Ramos (cell line): Measurements from ENCODE around the gene ARID5B.

ENCODE experiments used
- in situ Hi-C: fragments of 300-500 bp; cut with MboI; formaldehyde crosslinking; loops from one replicate; pipeline ENCODE4 v1.14.3; 2022; ENCODE audit warnings: low sequenced_read_pairs; ENCODE audit not compliant: unreplicated experiment

Gene ARID5B

DNA sequence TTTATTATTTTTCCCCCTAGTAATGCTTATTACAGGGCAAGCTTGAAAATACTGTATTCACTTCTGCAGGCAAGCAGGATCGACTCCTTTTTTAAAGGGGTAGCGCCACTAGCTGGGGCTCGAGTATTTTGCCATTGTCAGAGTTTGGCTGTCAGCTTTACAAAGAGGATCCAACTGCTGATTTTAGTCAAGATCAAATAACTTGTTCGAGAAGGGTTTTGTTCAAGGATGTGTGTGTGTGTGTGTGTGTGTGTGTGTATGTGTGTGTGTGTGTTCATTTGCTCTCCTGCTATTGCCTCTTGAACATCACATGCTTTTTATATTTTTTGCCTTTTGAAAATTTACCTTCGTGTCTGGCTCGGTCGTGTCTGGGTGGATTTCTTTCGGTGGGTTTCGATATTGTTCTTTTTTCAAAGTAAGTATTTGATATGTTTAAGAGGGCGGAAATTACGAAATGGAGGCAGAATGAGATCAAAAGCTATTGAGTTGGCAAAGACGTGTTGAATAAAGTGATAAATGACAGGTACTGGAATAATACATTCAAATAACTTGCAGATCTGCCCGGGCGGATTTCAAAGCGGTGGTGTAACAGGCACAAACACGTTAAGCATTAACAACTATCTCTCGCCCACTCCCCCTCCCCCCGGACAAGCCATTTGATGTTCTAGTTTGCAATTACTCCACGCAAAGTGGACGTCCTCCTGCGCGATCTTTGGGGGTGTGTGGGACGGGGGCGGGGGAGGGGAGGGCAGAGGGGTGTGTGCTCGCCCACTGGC, 1.1 kb downstream of the ARID5B start:
- in situ Hi-C loops = no loop called here

DNA sequence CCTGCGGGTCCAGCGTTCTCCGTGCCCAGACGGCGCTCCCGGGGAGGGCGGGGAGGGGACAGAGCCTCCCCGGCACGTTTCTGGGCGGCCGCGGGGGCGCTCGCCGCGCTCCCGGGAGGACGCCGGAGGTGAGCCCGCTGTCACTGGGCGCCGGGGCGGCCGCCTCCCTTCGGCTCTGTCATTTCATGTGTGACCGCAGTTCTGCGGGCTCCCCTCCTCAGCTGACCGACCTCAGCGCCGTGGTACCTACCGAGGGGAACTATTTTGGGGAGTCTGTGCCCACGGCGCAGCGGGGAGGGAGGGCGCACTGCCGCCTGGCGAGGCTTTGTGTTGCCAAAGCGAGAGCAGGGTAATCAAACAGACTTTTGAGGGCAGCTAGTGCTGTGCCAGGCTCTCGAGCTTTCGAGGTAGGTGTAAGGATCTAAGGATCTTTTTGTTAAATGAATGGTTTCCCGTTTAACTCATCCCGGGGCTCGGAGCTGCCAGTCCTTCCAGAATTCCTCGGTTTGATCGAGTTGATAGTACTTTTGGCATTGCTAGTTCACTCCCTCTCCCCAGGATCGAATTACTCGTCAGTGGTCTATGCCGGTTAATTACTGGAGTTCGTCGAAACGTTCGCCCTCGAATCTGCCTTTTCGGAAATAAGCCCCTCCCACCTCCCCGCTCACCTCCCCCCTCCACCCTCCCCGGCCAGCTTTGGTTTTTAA, 1.9 kb downstream of the ARID5B start:
- in situ Hi-C loops = no loop called here

DNA sequence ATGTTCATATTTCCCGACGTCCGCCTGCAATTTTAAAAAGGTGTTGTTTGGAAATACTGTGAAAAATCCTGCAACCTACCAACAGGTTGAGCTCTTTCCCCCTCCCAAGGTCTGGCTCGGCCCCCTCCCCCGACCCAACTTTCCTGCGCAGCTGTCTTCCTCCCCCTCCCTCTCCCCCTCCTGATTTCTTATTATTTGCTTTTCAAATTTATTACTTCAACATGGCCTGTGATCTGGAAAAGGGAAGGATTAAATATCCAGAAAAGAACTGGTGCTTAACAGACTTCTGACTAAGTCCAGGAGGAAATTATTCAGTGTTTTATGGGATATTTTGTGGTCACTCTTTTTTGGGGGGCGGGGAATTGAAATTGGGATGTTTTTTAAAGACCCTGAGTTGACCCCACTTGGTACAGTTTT, 2.4 kb downstream of the ARID5B start:
- in situ Hi-C loops = no loop called here

DNA sequence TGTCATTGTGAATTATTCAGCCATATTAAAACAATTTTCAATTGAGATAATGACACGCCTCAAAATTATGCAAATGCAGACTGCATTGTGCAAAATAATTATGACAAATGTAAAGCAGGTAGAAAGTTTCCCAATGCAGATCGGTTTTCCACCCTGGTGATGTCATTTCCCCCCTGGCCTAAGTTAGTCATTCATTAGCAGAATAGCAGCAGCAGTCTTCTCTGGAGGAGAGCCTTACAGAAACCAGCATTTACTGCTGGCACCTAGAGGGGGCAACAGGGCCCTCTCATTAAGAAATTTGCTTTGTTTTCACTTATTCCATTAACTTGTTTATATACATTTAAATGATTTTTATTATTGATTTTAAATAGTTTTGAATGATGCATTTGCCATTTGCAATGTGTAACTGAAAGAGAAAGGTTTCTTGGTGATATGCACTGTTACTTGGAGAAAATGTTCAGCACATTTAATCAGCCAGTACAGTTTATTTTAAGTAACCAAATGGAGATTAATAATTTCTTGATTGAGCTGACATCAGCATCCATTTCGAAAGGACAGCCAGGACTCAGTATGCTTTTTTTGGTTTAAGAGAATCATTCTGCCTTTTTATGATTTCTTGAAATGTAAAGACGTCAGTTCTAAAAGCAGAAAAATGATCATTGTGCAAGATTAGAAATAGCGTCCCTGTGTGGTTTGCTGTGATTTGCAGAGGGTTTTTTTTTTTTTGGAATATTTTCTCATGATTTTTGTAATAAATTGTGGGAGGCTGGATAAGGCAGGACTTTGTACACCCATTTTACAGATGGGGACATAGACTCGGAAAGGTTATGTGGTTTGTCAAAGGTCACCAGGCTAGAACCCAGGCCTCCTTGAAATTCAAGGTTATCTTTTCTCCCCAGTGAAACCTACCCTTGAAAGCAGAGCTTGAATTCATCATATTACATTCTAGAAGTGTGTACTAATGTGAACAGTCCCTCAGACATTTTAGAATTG, 3.5 kb downstream of the ARID5B start:
- in situ Hi-C loops = no loop called here

DNA sequence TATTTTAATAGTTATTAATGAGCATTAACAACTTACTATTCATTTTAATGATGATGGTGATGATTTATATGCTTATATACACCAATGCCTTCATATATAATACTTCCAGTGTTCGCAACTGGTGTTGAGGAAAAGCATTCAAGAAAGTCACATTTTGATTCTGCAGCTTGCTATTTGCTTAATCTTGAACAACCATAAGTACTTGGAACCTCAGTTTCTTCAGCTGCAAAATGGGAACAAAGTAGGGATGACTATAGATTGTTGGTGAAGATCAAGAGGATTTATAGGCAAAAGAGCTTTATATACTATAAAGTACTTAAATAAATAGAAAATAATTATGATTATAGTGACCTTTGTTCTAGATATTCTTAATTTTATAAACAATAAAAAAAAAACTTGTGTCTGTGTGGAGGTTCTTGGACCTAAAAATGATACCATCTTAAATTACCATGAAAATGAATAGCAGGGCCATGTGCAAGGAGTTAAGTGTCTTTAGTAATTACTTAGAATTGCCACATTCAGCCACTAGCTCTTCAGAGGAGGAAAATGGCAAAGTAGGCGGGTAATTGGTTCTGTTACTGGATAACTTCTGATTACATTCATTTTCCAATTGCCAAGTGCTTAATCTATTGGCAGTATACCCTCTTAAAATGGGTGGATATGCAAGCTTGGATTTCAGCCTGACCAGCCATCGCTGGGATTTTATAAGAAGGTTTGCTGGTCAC, 4.5 kb downstream of the ARID5B start:
- in situ Hi-C loops = no loop called here

DNA sequence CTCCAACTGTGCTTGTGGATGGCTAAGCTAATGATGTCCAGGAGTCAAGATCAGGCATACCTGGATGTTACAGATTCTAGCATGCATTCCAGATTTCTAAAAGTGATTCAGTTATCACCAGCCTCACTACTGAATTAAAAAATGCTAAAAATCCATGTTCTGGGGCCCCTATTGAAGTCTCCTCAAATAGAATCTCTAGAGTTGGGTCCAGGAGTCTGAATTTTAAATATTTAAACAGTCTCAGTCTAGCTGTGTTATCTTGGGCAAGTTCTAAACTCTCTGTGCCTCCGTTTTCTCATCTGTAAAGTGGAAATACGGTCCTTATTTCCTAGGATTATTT, 5.0 kb downstream of the ARID5B start:
- in situ Hi-C loops = no loop called here

- in situ Hi-C loops = no loop called here
Observed at GRCh38 chr10:61907011-61907410, 5.5 kb downstream of the ARID5B start.

DNA sequence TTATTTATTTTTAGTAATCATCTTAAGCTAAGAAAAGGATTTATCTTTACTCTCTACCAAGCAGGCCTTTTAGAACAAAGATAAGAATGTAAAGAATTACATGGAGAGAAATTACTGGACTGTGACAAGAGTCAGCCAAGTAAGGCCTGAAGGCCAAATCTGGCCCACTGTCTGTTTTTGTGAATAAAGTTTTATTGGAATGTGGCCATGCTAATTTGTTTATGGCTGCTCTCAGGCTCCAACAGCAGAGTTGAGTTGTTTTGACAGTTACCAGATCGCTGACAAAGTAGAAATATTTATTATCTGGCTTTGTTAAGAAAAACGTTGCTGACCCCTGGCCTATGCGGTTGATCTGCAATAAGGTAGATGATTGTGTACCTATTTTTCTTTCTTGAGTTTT, 6.1 kb downstream of the ARID5B start:
- in situ Hi-C loops = no loop called here

DNA sequence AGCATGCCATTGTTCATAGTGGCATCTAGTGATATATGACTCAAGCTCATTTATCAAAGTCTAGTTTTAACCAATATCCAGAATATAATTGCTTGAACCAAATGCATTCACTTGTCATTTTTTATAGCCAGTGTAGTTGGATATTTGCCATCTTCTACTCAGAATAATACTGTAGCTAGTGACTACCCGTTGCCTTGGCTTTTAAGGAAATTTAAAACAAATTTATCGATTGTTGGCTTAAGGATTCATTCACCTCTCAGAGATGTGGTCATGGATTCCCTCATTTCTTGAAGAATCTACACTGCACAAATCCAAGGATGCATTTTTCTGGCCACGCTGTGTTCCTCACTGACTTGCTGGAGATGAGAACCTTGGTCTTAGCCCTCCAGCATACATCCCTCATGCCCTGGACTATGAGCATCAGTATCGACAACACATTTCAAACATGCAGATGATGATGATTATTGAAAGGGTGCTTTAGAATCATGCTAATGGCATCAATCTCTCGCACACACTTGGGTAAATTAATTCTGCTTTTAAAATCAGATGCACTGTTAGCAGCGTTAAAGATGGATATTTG, 8.8 kb downstream of the ARID5B start:
- in situ Hi-C loops = no loop called here

GRCh38 chr10:61910894-61911293, 9.4 kb downstream of the ARID5B start:
- in situ Hi-C loops = no loop called here

GRCh38 chr10:61911425-61911824, 9.9 kb downstream of the ARID5B start:
- in situ Hi-C loops = no loop called here

GRCh38 chr10:61912981-61913380, 11.5 kb downstream of the ARID5B start:
- in situ Hi-C loops = no loop called here

DNA sequence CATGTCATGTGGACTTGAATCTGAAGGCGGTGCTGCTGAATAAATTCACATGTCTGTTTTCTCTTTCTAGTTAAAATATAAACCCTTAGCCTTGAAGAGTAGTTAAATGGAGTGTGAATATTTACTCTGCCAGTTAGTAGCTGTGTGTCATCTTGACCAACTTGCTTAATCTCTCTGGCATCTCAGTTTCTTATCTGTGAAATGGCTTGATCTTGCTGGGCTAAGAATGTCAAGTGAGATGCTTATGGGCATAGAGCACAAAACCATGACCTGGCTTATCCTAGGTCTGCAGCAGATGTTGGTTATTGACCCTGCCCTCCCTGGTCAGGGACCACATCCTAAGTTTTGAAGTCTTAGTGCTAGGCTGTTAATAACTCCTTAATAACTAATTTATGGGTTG, 16.6 kb downstream of the ARID5B start:
- in situ Hi-C loops = no loop called here

DNA sequence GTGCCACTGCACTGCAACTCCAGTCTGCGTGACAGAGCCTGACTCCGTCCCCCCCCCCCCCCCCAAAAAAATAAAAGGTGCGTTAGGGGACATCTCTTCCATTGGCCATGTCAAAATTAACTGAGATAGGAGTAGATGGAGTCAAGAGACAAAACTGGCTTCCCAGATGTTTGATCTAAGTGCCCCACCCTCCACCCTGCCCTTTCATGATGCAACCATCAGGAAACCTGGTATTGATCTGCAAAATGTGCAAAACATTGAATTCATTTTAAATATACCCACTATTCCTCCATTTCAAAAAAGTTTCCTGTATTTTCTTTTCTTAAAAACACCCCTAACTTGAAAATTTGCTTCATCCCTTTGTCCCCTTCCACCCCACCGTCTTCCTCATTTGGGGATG, 17.5 kb downstream of the ARID5B start:
- in situ Hi-C loops = no loop called here

DNA sequence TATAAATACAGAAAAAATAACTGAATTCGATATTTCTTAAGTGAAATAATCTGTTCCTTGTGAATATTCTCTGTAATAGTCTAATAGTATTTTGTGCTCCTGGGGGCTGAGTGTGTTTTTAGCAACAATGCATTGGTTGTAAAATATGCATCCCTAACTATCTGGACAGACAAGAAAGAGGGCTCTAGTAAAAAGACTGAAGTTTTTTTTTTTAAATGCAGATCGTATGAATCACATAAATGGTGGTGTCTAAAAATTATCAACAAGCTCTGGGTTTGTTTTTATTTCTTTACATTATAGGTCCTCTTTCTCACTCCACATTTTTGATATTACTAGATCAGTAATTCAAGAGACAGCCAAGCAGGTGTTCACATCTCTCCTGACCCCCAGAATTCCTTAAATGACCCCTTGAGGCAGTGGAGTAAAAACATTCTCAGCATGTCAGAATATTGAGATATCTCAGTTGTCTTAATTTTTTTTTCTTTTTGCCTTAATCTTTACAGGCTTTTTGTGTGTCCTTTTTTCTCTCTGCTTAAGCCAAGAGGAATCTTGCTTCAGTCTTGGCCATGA, 18.2 kb downstream of the ARID5B start:
- in situ Hi-C loops = no loop called here

DNA sequence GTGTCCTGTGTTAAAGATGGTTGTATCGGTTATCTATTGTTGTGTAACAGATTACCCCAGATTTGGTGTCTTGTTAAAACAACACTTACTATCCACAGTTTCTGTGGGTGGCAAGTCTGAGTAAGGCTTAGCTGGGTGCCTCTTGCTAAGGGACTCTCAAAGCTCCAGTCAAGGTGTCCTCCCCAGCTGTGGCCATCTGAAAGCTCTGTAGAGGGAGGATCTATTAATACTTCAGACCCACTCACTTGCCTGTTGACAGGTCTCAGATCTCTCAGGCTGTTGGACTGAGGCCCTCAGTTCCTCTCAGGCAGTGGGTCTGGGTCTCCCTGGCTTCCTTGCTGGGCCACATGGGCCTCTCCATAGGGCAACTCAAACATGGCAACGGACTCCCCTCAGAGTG, 19.6 kb downstream of the ARID5B start:
- in situ Hi-C loops = no loop called here

DNA sequence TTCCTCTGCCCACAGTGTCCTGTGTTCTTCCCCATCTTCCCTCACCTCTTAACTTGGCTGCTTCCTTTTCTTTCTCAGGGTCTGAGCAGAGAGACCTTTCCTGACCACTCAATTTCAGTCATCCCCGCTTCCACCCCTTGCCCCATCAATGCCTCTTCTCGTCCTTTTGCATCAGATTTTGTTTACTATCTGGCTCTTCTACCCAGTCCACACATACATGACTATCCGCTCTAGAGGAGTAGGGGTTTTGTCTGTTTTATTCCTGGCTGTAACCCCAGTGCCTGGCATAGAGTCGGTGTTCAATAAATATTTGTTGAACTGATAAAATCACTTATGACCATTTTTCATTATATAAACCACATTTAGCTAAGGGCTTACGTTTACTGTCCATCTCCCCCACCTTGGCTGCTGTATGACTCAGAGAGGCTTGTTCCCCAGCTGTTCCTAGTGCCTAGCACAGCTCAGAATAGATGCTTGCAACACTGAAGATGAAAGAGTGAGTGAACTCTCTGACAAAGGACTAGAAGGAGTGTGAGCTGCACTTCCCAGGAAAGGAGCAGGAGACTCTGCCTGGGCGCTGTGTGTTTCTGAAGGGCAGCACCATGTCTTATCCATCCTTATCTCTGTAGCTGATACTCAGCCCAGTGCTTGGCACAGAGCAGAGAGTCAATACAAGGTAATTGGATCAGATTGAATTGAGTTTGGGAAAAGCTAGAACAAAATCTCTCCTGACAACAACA, 21.9 kb downstream of the ARID5B start:
- in situ Hi-C loops = no loop called here

DNA sequence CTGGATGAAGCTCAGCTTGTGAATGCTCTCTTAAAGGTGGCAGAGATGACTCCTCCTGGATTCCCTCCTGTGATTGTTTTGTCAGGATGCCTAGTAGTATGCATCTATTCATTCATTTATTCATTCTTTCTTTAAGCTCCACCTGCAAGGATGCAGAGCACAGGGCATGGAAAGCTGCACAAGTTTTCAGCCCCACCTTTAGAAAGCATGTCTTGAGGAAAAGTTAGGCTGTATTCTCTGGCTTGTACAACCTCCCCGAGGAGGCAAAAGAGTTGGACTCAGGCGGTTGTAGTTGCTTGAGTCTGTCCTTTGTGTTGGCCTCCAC, 22.4 kb downstream of the ARID5B start:
- in situ Hi-C loops = no loop called here

DNA sequence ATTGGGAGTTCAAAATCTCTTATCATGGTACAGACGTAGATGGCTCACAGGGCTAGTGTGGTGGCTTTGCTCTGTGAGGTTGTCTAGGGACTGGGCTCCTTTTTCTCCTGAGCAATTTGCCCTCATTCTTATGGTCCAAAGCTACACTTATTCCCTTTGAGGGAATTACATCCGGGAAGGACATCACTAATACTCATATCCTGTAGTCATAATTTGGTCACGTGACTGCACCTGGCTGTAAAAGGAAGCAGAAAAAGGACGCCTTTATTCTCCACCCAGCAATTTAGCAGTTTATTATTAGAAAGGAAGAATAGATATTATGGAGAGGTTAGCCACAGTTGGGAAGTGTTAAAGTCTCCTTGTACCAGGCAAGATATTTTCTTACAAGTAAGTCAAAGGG, 28.1 kb downstream of the ARID5B start:
- in situ Hi-C loops = no loop called here
